NCI-H82 (cell line): ENCODE measurements around the gene HSF2BP.
"Not testable (repeated sequence)": the region's sequence is repeated elsewhere in the genome, so short reads cannot be mapped to it uniquely, and the experiment has no call there.

Source experiments
- DNase-seq: peaks from one replicate; lab custom pipeline; 2025; lab: John Stamatoyannopoulos, UW

HSF2BP gene

DNA sequence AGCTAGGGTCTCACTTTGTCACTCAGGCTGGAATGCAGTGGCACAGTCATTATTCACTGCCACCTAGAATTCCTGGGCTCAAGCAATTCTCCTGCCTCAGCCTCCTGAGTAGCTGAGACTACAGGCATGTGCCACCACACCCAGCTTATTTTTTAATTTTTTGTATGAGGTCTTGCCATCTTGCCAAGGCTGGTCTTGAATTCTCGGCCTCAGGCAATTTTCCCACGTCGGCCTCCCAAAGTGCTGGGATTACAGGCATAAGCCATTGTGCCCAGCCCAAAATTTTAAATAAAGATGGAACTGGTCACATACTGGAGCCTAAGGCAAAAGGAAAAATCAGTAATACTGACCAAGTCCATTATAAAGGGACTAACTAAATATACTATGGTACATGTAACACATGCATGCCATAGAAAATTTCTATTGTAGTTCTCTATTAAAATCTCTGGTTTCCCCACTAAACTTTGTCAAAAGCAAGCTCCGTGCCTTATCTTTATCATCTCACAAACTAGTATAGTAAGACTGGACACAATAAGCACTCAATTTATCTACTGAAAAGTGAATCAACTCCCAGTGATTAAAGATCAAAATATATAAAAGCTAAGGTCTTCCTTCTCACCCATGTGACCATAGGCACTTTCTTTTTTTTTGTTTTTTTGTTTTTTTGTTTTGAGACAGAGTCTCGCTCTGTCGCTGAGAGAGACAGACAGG lies 61.6 kb downstream of the HSF2BP start:
- no peak for DNase-seq

DNA sequence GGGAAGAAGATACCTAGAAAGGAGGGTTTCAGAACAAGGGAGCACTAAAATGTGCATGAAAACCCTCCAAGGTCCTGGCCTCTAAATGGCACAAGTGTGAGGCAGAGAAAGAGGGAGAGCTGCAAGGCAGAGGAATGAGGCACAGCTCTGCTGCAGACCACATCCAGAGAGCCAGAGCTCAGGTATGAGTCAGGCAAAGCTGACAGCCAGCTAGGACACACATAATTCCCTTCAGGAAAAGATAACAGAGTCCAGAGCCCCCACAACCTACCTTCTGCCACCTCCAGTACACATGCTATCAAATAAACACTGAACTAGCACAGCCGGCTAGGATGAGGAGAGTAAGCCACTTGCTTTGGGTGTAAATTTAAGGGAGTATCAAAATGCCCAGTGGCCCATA lies 62.2 kb downstream of the HSF2BP start:
- DNase-seq = no peak

DNA sequence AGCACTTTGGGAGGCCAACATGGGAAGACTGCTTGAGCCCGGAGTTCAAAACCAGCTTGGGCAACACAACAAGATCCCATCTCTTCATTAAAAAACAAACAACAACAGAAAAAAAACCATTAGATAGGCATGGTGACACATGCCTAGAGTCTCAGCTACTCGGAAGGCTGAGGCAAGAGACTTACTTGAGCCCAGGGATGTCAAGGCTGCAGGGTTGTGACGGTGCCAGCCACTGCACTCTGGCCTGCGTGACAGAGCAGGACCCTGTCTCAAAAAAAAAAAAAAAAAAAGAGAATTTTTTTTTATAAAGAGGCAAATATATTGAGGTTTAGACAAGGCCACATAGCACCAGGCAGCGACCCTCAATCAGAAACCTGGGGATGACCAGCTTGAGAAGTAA lies 62.7 kb downstream of the HSF2BP start:
- DNase-seq = no peak

DNA sequence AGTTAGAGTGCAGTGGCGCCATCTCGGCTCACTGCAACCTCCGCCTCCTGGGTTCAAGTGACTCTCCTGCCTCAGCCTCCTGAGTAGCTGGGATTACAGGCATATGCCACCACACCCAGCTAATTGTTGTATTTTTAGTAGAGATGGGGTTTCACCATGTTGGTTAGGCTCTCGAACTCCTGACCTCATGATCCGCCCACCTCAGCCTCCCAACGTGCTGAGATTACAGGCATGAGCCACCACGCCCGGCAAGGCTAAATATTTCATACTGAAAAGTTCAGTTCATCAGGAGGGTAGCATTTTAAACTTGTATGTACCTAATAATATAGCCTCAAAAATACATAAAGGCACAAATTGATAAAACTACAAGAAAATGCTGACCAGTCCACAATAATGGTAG lies 63.5 kb downstream of the HSF2BP start:
- DNase-seq = not testable (repeated sequence)

GRCh38 chr21:43593078-43593477 lies 66.2 kb downstream of the HSF2BP start:
- DNase-seq = no peak

DNA sequence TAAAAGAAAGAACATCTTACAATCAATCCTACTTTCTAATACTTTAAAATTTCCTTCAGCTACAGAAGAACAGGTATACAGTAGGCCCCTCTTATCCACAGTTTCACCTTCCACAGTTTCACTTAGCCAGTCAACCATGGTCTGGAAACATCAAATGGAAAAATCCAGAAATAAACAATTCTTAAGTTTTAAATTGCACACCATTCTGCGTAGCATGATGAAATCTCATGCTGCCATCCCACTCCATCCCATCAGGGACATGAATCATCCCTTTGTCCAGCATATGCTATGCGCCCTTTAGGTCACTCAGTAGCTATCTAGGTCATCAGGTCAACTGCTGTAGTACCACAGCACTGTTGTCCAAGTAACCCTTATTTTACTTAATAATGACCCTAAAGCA lies 67.7 kb downstream of the HSF2BP start:
- DNase-seq = no peak

DNA sequence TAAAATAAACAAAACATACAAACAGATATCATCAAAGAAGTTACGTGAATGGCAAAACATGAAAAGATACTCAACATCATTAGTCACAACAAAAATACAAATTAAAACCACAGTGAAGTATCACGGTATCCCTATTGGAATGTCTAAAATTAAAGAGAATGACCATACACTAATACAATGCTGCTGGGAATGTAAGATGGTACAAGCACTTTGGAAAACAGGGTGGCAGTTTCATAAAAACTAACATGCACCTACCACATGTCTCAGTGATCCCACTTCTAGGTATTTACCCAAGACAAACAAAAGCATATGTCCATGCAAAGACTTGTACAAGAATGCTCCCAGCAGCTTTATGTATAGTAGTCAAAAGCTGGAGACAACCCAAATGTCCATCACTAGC lies 69.1 kb downstream of the HSF2BP start:
- DNase-seq = no peak

DNA sequence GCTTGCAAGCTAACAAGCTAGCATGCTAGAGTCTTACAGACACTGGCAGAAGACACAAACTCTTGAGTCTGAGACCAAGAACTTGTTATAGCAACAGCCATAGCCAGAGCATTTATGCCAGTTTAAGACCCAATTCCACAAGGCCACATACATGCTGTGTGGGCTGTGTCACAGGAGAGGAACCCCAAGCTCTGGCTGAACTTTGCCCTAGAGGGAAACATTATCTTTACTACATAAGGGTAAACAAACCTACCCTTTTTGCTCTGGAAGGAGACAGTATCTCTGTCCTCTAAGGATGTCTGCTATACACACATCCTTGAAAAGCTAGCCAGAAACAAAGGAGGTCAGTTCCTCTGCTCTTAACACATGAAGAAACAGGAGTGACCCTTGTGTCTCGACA lies 70.3 kb downstream of the HSF2BP start:
- no peak for DNase-seq

DNA sequence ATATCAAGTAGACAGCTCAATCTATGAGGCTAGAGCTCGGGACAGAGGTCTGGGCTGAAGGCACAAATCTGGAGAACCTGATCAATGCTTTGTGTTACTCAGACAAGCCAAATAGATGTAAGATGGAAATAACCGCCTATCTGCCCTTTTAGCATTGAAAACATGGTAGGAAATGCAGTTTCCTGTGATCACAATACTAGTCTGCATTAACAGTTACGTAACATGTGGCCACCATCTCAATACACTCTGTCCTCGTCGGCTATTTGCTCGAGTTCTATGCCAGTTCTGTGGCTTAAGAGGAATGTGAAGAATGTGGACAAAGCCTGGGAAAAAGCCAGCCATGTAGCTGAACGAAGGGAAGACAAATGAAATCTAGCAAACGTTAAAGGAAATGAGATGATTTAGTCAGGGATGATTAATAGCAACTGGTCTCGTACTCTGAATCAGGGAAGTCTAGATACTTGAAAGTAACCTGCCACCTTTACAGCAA lies 73.3 kb downstream of the HSF2BP start:
- no peak for DNase-seq

GRCh38 chr21:43585514-43585913 lies 73.8 kb downstream of the HSF2BP start:
- no peak for DNase-seq

DNA sequence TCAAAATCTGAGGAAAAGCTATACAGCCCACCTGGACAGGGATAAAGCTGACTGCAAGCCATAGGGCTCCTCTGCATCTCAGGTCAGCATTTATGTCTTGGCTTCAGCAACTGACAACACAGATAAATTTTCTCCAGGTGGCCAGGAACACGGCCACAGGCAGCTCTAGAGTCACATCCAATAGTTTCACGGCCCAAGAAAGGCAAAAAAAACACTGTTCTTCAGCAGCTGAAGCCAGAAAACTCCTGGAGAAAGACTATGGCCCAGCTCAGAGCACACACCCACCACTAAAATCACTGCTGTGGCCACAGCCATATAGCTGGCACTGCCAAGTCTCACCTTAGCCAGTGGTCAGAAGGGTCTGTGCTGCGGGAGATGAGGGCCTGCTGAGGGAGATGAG lies 77.8 kb downstream of the HSF2BP start:
- DNase-seq = no peak

GRCh38 chr21:43578677-43579303 lies 80.5 kb downstream of the HSF2BP start:
- DNase-seq = no peak

DNA sequence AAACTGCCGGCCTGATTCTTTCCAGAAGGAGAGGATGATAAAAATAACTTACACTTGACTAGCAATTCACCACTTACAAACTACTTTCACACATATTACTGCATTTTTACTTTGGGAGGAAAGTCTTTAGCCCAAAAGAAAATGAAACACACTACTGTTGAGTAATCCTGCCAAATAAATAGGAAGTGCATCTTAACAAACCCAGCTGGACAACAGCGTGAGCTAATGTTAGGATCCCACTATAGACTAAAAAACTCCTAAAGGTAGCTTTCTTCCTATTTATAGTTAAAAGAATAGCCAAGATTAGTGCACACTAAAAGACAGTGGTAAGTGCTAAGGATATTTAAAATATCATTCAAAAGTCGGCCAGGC lies 83.8 kb downstream of the HSF2BP start:
- no peak for DNase-seq

DNA sequence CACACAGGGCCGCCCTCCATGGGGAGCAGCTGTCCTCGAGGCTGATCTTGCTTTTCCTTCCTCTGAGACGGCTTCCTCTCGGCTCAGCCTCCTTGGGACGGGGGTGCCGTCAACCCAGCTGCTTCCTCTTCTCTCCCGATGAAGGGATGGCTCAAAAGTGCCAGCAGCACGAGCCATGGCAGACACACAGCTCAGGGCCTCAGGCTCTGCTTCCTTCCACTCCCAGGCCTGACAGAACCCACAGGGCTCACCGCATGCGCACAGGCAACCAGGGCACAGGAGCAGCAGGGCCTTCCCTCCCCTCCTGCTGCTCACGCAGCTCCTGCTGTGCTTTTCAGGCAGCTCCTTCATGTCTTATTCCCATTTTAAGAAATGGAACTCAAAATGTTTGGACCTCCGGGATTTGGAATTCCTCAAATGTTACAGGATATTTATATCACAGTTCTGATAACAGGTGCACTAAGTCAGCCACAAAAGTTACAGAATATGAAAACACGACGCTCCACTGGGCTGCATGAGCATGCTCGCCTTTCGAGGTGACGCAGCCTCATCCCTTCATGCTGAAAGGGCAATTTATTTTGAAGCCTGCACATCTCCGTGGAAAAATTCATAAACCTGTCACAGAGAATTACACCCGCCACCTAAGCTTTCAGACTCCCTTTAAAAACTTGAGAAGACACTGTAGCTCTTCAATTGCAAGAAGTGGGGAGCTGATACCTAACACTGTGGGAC lies 84.4 kb downstream of the HSF2BP start:
- no peak for DNase-seq

GRCh38 chr21:43573921-43574320 lies 85.4 kb downstream of the HSF2BP start:
- DNase-seq = no peak

GRCh38 chr21:43572446-43572845 lies 86.8 kb downstream of the HSF2BP start:
- DNase-seq = no peak

- no peak for DNase-seq
Observed at GRCh38 chr21:43571976-43572375, 87.3 kb downstream of the HSF2BP start.

- DNase-seq = not testable (repeated sequence)
Observed at GRCh38 chr21:43570195-43570594, 89.1 kb downstream of the HSF2BP start.

GRCh38 chr21:43562451-43562850 lies 96.8 kb downstream of the HSF2BP start:
- DNase-seq = not testable (repeated sequence)

GRCh38 chr21:43540561-43540960 lies 118.7 kb downstream of the HSF2BP start:
- DNase-seq = not testable (repeated sequence)

DNA sequence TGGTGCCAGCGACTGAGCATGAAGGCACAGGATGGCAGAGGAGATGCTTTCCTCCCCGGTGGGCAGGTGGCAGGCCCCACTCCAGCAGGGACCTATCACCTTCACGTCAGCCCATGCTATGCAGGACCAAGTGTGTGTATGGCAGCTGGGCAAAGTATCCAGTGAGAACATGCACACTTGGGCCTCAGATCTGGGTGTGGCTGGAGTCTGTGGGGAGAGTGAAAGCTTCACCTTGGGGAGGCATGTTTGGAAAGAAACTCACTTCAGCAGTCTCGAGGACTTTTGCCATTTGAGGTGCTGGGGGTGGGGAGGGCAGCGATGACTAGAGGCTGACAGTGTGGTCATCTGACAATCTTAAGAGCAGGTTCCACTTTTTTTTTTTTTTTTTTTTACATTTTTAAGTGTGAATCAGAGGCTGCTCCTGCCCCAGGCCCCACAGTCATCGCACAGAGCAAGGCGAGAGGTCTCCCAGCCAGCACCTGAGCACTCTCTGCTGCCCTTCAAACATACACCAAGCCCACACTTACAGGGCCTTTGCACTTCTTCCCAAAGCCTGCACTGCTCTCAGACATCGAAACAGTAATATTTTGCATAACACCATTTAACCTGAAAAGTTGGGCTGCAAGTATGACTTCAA lies 136.7 kb downstream of the HSF2BP start:
- DNase-seq = not testable (repeated sequence)

DNA sequence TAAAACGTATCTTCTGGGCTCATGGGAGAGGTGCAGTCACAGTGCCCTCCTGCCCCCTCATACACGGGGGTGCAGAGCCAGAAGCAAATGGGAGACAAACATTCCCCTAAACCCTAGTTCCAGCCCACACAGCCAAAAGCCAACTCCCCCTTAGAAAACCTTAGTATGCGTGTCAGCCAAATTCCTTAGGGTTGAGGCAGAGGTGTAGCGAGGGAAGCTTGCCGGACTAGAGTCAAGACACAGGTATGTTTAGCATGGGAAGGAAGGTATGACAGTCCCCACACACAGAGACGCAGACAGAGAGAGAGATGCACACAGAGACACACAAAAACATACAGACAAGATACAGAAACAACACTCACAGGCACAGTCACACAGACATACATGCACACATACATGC lies 141.6 kb downstream of the HSF2BP start:
- DNase-seq = not testable (repeated sequence)
